Keratinocyte (primary cell): ENCODE measurements around the gene AP3D1.

Experiments
- CTCF ChIP-seq, 3 experiments: IDR thresholded peaks in 1 of 3; conservative IDR thresholded peaks in 1 of 3; optimal IDR thresholded peaks in 1 of 3; 2 replicates in 2 of 3; 3 replicates in 1 of 3; pipeline versions ENCODE3 to v1.5.1; 2011; ENCODE audit warnings: low read length in 3 of 3, mild to moderate bottlenecking in 3 of 3, moderate library complexity in 2 of 3, control low read depth in 1 of 3, inconsistent platforms in 1 of 3; ENCODE audit not compliant: insufficient read depth in 2 of 3; ENCODE audit errors: extremely low read depth in 1 of 3
- EZH2 ChIP-seq: IDR thresholded peaks from one replicate; pipeline ENCODE4 v1.6.1; 2012; ENCODE audit warnings: inconsistent platforms, mild to moderate bottlenecking, low read length, moderate library complexity

DNA sequence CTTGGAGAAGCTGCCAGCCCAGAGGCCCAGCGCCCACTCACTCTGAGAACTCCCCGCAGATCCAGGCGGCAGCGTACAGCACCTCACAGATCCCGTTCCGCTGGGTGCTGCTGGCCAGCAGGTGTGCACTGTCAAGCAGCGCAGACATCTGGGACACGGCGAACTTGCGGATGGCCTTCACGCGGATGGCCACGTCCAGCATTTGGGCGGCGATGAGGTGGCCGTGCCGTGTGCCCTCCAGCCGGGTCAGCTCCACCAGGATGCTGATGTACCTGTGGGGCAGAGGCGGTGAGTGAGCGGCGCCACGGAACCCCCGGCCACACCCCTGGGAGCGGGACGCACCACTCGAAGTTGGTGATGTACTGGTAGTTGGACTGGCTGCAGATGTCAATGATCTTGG, 30.5 kb downstream of the AP3D1 start:
- TF ChIP-seq CTCF (optimal IDR thresholded peaks at IDR 0.05 in 1 of 3, IDR thresholded peaks at IDR 0.05 in 1 of 3, conservative IDR thresholded peaks at IDR 0.05 in 1 of 3; ENCODE audit: extremely low read depth in 1 of 3, insufficient read depth in 2 of 3, low read length in 3 of 3) (no peak), EZH2 (no peak)
